Endodermal cell (in vitro differentiated cells): ENCODE measurements around the gene RCVRN. TPM values are rescaled to one million over a fixed set of nuclear protein-coding genes. Genes with fewer than 3 reads are reported as not detected.

ENCODE experiments used
- DNase-seq: peaks from one replicate; pipeline ENCODE4 v3.0.0-alpha.2; 2017
- H3K27ac ChIP-seq: 2 replicates; pipeline ENCODE4 v1.5.1; 2013; ENCODE audit warnings: mild to moderate bottlenecking, low read depth, low read length, moderate library complexity
- H3K27me3 ChIP-seq: 2 replicates; pipeline ENCODE4 v1.6.1; 2013; ENCODE audit warnings: mild to moderate bottlenecking, low read length, moderate library complexity; ENCODE audit not compliant: insufficient read depth, control insufficient read depth, poor library complexity, severe bottlenecking
- H3K36me3 ChIP-seq: 2 replicates; pipeline ENCODE4 v1.7.0; 2013; ENCODE audit warnings: mild to moderate bottlenecking, low read length, moderate library complexity; ENCODE audit not compliant: control insufficient read depth, insufficient read depth
- H3K4me1 ChIP-seq: one replicate; pipeline ENCODE4 v1.7.0; 2013; ENCODE audit warnings: low read length; ENCODE audit not compliant: control insufficient read depth, insufficient read depth
- H3K4me3 ChIP-seq: 2 replicates; pipeline ENCODE4 v1.5.1; 2013; ENCODE audit warnings: mild to moderate bottlenecking, low read length, moderate library complexity
- H3K9ac ChIP-seq: 2 replicates; pipeline ENCODE4 v1.6.1; 2013; ENCODE audit warnings: mild to moderate bottlenecking, low read length, moderate library complexity; ENCODE audit not compliant: poor library complexity, severe bottlenecking; ENCODE audit errors: extremely low read depth
- H3K9me3 ChIP-seq: 2 replicates; pipeline ENCODE4 v1.6.1; 2013; ENCODE audit warnings: mild to moderate bottlenecking, low read length, moderate library complexity; ENCODE audit not compliant: control insufficient read depth
- H3K27ac Mint-ChIP-seq: 2 replicates; pipeline ENCODE4 v1.8.0; 2020; ENCODE audit warnings: mixed read lengths
- H3K27me3 Mint-ChIP-seq: 2 replicates; pipeline ENCODE4 v1.8.0; 2021; ENCODE audit warnings: mild to moderate bottlenecking, mixed read lengths; ENCODE audit not compliant: insufficient read depth
- H3K36me3 Mint-ChIP-seq: 2 replicates; pipeline ENCODE4 v1.8.0; 2020; ENCODE audit warnings: low read depth, mixed read lengths
- H3K4me1 Mint-ChIP-seq: 2 replicates; pipeline ENCODE4 v1.8.0; 2020; ENCODE audit warnings: mixed read lengths
- H3K4me3 Mint-ChIP-seq: 2 replicates; pipeline ENCODE4 v1.8.0; 2020; ENCODE audit warnings: mild to moderate bottlenecking, moderate library complexity, mixed read lengths
- H3K9me3 Mint-ChIP-seq: 2 replicates; pipeline ENCODE4 v1.8.0; 2020; ENCODE audit warnings: mild to moderate bottlenecking, mixed read lengths
- WGBS, 2 experiments: methylation state at CpG; one replicate each; pipeline versions ENCODE4 v1.1.5 to v1.1.7; 2013; ENCODE audit warnings: missing lambda C conversion rate in 2 of 2, mixed read lengths in 1 of 2; ENCODE audit not compliant: insufficient coverage in 1 of 2, insufficient read length in 1 of 2; 5-methylcytosine and 5-hydroxymethylcytosine counted together
- total RNA-seq, 2 donors: library from RNA; stranded (reverse); fragmentation: NEBNext Ultra II Directional in 1 of 2; extraction: Animal tissue kit (Norgen Biotek cat#: 25700) in 1 of 2; gene quantifications; 2 replicates in 1 of 2; 3 replicates in 1 of 2; pipeline ENCODE4 v1.2.1, GENCODE V29; 2021
- TF ChIP-seq, protein P1 (sequence below): fragments of 200-600 bp; sonication (generic); conservative IDR thresholded peaks from 2 replicates; pipeline ENCODE4 v1.5.0; 2021; ENCODE audit warnings: antibody characterized with exemption, mild to moderate bottlenecking

Gene RCVRN
- total RNA-seq, 2 donors from 2014 or later = not detected

DNA sequence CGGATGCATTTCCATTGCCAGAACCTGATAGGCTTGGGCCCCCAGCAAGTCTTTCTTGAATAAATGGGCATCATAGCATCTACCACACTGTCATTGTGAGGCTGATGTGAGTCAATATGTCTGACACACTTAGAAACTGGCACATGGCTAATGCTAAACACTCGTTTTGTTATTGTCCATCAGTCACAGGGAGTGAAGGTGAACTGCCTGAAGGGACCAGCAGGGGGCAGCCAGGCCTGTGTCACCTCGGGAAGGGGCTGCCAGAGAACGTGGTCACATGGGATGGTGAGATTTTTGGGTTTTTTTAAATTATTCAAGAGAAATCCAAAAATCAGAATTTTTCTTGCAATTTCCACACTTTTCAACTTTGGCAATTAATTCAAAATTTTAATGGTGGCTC is 831 bp upstream of the RCVRN start:
- 44 to 54% methylated on average over 3 to 4 of the region's 4 CpGs for WGBS, 2 experiments
- H3K27me3 ChIP-seq = no peaks in the 10 kb centered on the region
- H3K9me3 Mint-ChIP-seq = no peaks in the 10 kb centered on the region
- DNase-seq = peak; percentile 94
- no peak overlapping the region for H3K4me3 ChIP-seq
- no peak overlapping the region for H3K4me3 Mint-ChIP-seq
- H3K36me3 Mint-ChIP-seq = no peaks in the 10 kb centered on the region
- no peak overlapping the region for H3K9ac ChIP-seq
- no peak overlapping the region for H3K27ac Mint-ChIP-seq
- peaks cover 5% of the 10 kb centered on the region for H3K4me1 ChIP-seq
- peaks cover 9% of the 10 kb centered on the region for H3K27me3 Mint-ChIP-seq
- TF ChIP-seq, protein P1, sequence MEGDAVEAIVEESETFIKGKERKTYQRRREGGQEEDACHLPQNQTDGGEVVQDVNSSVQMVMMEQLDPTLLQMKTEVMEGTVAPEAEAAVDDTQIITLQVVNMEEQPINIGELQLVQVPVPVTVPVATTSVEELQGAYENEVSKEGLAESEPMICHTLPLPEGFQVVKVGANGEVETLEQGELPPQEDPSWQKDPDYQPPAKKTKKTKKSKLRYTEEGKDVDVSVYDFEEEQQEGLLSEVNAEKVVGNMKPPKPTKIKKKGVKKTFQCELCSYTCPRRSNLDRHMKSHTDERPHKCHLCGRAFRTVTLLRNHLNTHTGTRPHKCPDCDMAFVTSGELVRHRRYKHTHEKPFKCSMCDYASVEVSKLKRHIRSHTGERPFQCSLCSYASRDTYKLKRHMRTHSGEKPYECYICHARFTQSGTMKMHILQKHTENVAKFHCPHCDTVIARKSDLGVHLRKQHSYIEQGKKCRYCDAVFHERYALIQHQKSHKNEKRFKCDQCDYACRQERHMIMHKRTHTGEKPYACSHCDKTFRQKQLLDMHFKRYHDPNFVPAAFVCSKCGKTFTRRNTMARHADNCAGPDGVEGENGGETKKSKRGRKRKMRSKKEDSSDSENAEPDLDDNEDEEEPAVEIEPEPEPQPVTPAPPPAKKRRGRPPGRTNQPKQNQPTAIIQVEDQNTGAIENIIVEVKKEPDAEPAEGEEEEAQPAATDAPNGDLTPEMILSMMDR = peak; percentile 85
- H3K36me3 ChIP-seq = no peaks in the 10 kb centered on the region
- H3K9me3 ChIP-seq = no peaks in the 10 kb centered on the region
- no peak overlapping the region for H3K27ac ChIP-seq
- H3K4me1 Mint-ChIP-seq = peaks cover 9% of the 10 kb centered on the region

DNA sequence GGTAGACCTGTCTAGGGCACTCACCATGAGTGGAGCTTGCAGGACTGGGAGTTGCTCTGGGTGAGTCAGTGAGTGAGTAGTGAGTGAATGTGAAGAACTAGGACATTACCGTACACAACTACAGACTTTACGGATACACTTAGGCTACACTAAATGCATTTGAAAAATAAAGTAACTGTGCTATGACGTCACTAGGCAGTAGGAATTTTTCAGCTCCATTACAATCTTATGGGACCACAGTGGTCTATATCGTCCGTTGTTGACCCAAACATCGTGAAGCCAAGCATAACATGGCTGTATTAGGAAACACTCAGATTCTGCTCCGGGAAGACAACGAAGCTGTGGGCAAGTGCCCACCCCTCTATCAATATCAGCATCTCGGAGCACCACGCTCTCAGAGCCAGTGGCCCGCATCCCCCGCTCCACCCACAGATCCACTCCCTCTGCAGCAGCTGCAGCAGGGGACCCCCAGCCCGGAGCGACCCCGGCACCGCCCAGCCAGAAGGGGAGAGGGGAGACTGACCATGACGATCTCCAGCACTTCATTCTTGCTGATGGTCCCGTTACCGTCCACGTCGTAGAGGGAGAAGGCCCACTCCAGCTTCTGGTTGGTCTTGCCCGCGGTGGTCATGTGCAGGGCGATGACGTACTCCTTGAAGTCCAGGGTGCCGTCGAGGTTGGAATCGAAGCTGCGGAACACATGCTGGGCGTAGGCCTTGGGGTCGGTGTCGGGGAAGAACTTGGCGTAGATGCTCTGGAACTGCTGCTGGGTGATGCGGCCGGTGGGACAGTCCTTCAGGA is 594 bp downstream of the RCVRN start:
- Mint-ChIP-seq H3K27me3 (peaks cover 6% of the 10 kb centered on the region), H3K4me1 (peaks cover 12% of the 10 kb centered on the region), H3K9me3 (no peaks in the 10 kb centered on the region), H3K27ac (no peak overlapping the region), H3K4me3 (no peak overlapping the region), H3K36me3 (no peaks in the 10 kb centered on the region)
- Histone ChIP-seq H3K27me3 (no peaks in the 10 kb centered on the region), H3K36me3 (no peaks in the 10 kb centered on the region), H3K4me1 (peaks cover 5% of the 10 kb centered on the region), H3K4me3 (no peak overlapping the region), H3K9me3 (no peaks in the 10 kb centered on the region), H3K27ac (no peak overlapping the region), H3K9ac (no peak overlapping the region)
- TF ChIP-seq, protein P1 = no peak
- 93 to 94% methylated on average over 23 to 35 of the region's 35 CpGs for WGBS, 2 experiments
- DNase-seq = no peak

DNA sequence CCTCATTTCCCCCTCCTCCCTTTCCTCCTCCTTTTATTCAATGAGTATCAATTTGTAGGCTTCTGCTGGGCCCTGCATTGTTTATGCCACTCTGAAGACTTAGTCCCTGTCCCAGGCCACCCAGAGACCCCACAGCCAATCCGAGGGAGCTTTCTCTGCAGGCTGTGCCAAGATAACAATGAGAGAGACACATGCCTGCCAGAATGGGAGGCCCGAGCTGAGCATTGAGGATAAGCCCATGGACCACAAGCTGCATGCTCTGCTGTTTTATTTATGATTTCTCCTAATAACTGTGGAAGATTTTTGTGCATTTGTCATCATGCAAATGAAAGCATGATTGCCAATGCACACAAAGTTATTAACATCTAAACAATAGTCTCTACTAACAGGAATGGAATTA is 3.0 kb downstream of the RCVRN start:
- no peaks in the 10 kb centered on the region for H3K36me3 Mint-ChIP-seq
- peaks cover 7% of the 10 kb centered on the region for H3K4me1 Mint-ChIP-seq
- H3K27ac Mint-ChIP-seq = no peak overlapping the region

More for the DNA sequence above, 3.0 kb downstream of the RCVRN start:
- peak; percentile 70 for DNase-seq
- no peaks in the 10 kb centered on the region for H3K4me1 ChIP-seq
- H3K4me3 ChIP-seq = no peak overlapping the region
- H3K27me3 ChIP-seq = no peaks in the 10 kb centered on the region
- Mint-ChIP-seq H3K9me3 (no peaks in the 10 kb centered on the region), H3K4me3 (no peak overlapping the region), H3K27me3 (peaks cover 5% of the 10 kb centered on the region)
- no peaks in the 10 kb centered on the region for H3K36me3 ChIP-seq
- no peak overlapping the region for H3K9ac ChIP-seq
- TF ChIP-seq, protein P1 = no peak
- WGBS, 2 experiments = 50 to 53% methylated on average over 2 of the region's 2 CpGs
- no peaks in the 10 kb centered on the region for H3K9me3 ChIP-seq
- H3K27ac ChIP-seq = no peak overlapping the region
